ENCODE measurements around the gene MT1F. TPM values are rescaled to one million over a fixed set of nuclear protein-coding genes. Genes with fewer than 3 reads are reported as not detected.
"Not testable (repeated sequence)": the region's sequence is repeated elsewhere in the genome, so short reads cannot be mapped to it uniquely, and the experiment has no call there.

Gene MT1F
- total and polyA plus RNA-seq, 5 donors from 2014 or later, result 6.8 to 88.5 (median 34.4) TPM

DNA sequence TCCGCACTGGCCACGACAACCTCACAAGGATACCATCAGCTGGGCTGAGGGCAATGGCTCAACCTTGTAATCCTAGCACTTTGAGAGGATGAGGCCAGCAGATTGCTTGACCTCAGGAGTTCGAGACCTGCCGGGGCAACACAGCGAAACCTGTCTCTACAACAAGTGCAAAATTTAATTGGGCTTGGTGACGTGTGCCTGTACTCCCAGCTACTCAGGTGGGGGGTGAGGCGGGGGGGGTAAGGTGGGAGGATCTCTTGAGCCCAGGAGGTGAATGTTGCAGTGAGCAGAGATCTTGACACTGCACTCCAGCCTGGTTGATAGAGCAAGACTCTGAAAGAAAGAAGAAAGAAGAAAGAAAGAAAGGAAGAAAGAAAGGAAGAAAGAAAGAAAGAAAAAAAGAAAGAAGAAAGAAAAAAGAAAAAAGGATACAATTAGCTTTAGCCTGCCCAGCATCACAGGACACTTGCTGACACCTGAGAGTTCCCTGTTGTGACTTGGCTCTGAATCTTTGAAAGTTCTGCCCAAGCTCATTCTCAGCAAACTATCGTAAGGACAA is 37.3 kb upstream of the MT1F start:
- H3K4me3 Mint-ChIP-seq, result peak overlapping the region in 1 of 4 donors; percentile 51
- H3K9me3 Mint-ChIP-seq, result peaks cover 0 to 2% (median 0%) of the 10 kb centered on the region in 7 donors
- Histone ChIP-seq H3K27ac (ENCODE audit: insufficient read depth, low read length, poor library complexity, severe bottlenecking) (no peak overlapping the region), H3K4me1 (ENCODE audit: control insufficient read depth, insufficient read depth, low read length, poor library complexity, severe bottlenecking) (peaks cover 21% of the 10 kb centered on the region), H3K4me3 (ENCODE audit: low read depth, low read length) (no peak overlapping the region), H3K9me3 (ENCODE audit: control insufficient read depth in 2 of 2, low read length in 2 of 2) (no peaks in the 10 kb centered on the region), H3K27me3 (ENCODE audit: control insufficient read depth, insufficient read depth, low read length) (peaks cover 4% of the 10 kb centered on the region), H3K36me3 (ENCODE audit: control insufficient read depth, insufficient read depth, low read length) (no peaks in the 10 kb centered on the region)
- ATAC-seq (ENCODE audit: low read depth in 2 of 2) (no peak), DNase-seq (no peak)
- H3K27me3 Mint-ChIP-seq, result peaks cover 11% of the 10 kb centered on the region
- H3K27ac Mint-ChIP-seq, result no peak overlapping the region
- no peaks in the 10 kb centered on the region for H3K36me3 Mint-ChIP-seq
- H3K4me1 Mint-ChIP-seq, result peaks cover 2 to 22% (median 13%) of the 10 kb centered on the region in 4 donors

DNA sequence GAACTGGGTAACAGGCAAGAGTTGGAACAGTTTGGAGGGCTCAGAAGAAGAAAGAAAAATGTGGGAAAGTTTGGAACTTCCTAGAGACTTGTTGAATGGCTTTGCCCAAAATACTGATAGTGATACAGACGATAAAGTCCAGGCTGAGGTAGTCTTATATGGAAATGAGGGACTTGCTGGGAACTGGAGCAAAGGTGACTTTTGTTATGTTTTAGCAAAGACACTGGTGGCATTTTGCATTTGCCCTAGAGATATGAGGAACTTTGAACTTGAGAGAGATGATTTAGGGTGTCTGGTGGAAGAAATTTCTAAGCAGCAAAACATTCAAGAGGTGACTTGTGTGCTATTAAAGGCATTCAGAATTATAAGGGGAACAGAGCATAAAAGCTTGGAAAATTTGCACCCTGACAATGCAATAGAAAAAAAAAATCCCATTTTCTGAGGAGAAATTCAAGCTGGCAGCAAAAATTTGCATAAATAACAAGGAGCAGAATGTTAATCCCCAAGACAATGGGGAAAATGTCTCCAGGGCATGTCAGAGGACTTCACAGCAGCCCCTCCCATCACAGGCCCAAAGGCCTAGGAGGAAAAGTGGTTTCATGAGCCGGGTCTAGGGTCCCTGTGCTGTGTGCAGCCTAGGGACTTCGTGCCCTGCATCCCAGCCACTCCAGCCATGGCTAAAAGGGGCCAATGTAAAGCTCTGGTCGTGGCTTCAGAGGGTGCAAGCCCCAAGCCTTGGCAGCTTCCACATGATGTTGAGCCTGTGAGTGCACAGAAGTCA is 35.9 kb upstream of the MT1F start:
- not testable (repeated sequence) for H3K27me3 Mint-ChIP-seq; H3K36me3 Mint-ChIP-seq; H3K36me3 ChIP-seq (ENCODE audit: control insufficient read depth, insufficient read depth, low read length); DNase-seq; H3K27ac ChIP-seq (ENCODE audit: insufficient read depth, low read length, poor library complexity, severe bottlenecking); H3K4me3 ChIP-seq (ENCODE audit: low read depth, low read length); H3K27ac Mint-ChIP-seq; ATAC-seq (ENCODE audit: low read depth in 2 of 2); H3K4me3 Mint-ChIP-seq; H3K27me3 ChIP-seq (ENCODE audit: control insufficient read depth, insufficient read depth, low read length); H3K9me3 ChIP-seq (ENCODE audit: control insufficient read depth in 2 of 2, low read length in 2 of 2); H3K9me3 Mint-ChIP-seq
- H3K4me1 ChIP-seq (ENCODE audit: control insufficient read depth, insufficient read depth, low read length, poor library complexity, severe bottlenecking), result peaks cover 34% of the 10 kb centered on the region
- H3K4me1 Mint-ChIP-seq, result peaks cover 4 to 27% (median 15%) of the 10 kb centered on the region in 4 donors

DNA sequence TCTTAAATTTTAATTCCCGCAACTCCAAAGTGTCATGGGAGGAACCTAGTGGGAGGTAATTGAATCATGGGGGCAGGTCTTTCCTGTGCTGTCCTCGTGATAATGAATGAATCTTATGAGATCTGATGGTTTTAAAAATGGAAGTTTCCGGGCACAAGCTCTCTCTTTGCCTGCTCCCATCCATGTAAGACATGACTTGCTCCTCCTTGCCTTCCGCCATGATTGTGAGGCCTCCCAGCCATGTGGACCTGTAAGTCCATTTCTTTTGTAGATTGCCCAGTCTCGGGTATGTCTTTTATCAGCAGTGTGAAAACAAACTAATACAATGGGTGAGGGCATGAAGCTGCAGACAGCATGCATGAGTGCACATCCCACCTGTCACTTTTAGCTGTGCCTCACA is 34.6 kb upstream of the MT1F start:
- H3K36me3 ChIP-seq (ENCODE audit: control insufficient read depth, insufficient read depth, low read length); ATAC-seq (ENCODE audit: low read depth in 2 of 2); H3K27me3 Mint-ChIP-seq; H3K36me3 Mint-ChIP-seq; H3K9me3 Mint-ChIP-seq; H3K4me3 ChIP-seq (ENCODE audit: low read depth, low read length); H3K9me3 ChIP-seq (ENCODE audit: control insufficient read depth in 2 of 2, low read length in 2 of 2); DNase-seq; H3K27me3 ChIP-seq (ENCODE audit: control insufficient read depth, insufficient read depth, low read length); H3K27ac ChIP-seq (ENCODE audit: insufficient read depth, low read length, poor library complexity, severe bottlenecking); H3K27ac Mint-ChIP-seq: not testable (repeated sequence)
- Mint-ChIP-seq H3K4me1 (peaks cover 4 to 19% (median 11%) of the 10 kb centered on the region in 4 donors), H3K4me3 (peak overlapping the region in 1 of 4 donors; percentile 49)
- peaks cover 22% of the 10 kb centered on the region for H3K4me1 ChIP-seq (ENCODE audit: control insufficient read depth, insufficient read depth, low read length, poor library complexity, severe bottlenecking)

DNA sequence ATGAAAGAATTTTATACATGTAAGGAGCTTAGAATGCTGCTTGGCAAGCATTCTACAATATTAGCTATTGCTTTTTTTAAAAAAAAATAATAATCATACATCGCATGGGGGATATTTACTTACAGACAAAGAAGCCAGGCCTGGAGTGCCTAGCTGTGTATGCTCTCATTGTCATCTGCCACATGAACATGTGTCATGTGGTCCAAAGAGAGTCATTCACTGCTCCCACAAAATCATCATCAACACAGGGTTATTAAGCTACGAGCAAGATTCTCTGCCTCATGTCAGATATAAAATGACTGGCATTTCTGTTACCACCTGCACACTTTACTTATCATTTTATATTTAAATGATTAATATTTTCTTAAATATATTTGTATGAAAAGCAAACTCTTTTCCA is 34.1 kb upstream of the MT1F start:
- no peak for ATAC-seq (ENCODE audit: low read depth in 2 of 2)

DNA sequence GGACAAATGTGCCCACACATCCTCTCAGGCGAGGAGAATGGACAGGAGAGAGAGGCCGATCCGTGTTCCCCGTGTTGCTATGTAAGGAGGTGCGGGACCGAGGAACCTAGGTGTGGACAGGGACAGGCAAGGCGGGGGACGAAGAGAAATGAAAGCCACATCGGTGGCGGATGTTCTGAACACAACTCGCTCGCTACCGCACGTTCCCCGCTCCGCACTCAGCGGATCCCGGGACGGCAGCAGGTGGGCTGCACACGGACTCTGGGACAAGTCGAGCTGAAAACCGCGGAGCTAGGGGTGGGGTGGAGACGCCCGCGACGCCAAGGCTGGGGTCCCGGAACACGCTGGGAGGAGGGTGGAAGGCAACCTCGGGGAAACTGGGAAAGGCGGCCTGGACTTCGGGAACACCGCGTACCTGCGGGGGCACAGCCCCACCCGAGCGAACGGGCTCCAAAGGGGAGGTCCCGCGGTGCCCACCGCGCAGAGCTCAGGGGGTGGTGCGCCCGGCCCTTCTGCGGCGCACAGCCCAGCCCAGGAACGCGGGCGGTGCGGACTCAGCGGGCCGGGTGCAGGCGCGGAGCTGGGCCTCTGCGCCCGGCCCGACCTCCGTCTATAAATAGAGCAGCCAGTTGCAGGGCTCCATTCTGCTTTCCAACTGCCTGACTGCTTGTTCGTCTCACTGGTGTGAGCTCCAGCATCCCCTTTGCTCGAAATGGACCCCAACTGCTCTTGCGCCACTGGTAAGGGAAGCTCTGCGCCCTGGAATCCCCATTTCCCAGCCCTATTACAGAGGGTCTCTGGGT is 32.4 kb upstream of the MT1F start, which contains the start of gene MT1E:
Gene MT1E (plus strand): TSS at position 642 of the 803 bp plus-strand sequence. CDS start 71 bp downstream, at position 713.
- H3K4me1 ChIP-seq (ENCODE audit: control insufficient read depth, insufficient read depth, low read length, poor library complexity, severe bottlenecking), result peaks cover 22% of the 10 kb centered on the region
- H3K36me3 ChIP-seq (ENCODE audit: control insufficient read depth, insufficient read depth, low read length), result no peaks in the 10 kb centered on the region
- Mint-ChIP-seq H3K27ac (peak within 1 kb of the TSS; percentile 68 to 99 (median 93)), H3K4me3 (peak within 1 kb of the TSS; percentile 87 to 95 (median 94)), H3K36me3 (no peaks in the 10 kb centered on the region), H3K9me3 (no peaks in the 10 kb centered on the region), H3K4me1 (peaks cover 4 to 20% (median 14%) of the 10 kb centered on the region in 4 donors), H3K27me3 (peaks cover 11% of the 10 kb centered on the region)
- no peak within 1 kb of the TSS for H3K27ac ChIP-seq (ENCODE audit: insufficient read depth, low read length, poor library complexity, severe bottlenecking)
- H3K27me3 ChIP-seq (ENCODE audit: control insufficient read depth, insufficient read depth, low read length), result no peaks in the 10 kb centered on the region
- H3K4me3 ChIP-seq (ENCODE audit: low read depth, low read length), result peak within 1 kb of the TSS; percentile 70
- ATAC-seq (ENCODE audit: low read depth in 2 of 2), result peak; percentile 90 to 92
- peak in 2 of 3 donors; percentile 38 to 71 for DNase-seq
- H3K9me3 ChIP-seq (ENCODE audit: control insufficient read depth in 2 of 2, low read length in 2 of 2), result no peaks in the 10 kb centered on the region

More for the DNA sequence above, 34.1 kb upstream of the MT1F start:
- Histone ChIP-seq H3K27ac (ENCODE audit: insufficient read depth, low read length, poor library complexity, severe bottlenecking) (no peak overlapping the region), H3K36me3 (ENCODE audit: control insufficient read depth, insufficient read depth, low read length) (no peaks in the 10 kb centered on the region), H3K4me1 (ENCODE audit: control insufficient read depth, insufficient read depth, low read length, poor library complexity, severe bottlenecking) (peaks cover 22% of the 10 kb centered on the region), H3K4me3 (ENCODE audit: low read depth, low read length) (no peak overlapping the region), H3K9me3 (ENCODE audit: control insufficient read depth in 2 of 2, low read length in 2 of 2) (no peaks in the 10 kb centered on the region), H3K27me3 (ENCODE audit: control insufficient read depth, insufficient read depth, low read length) (no peaks in the 10 kb centered on the region)
- Mint-ChIP-seq H3K4me3 (peak overlapping the region in 1 of 4 donors; percentile 40), H3K4me1 (peaks cover 4 to 19% (median 11%) of the 10 kb centered on the region in 4 donors), H3K36me3 (no peaks in the 10 kb centered on the region), H3K9me3 (no peaks in the 10 kb centered on the region), H3K27me3 (peaks cover 5% of the 10 kb centered on the region), H3K27ac (no peak overlapping the region)
- no peak for DNase-seq

DNA sequence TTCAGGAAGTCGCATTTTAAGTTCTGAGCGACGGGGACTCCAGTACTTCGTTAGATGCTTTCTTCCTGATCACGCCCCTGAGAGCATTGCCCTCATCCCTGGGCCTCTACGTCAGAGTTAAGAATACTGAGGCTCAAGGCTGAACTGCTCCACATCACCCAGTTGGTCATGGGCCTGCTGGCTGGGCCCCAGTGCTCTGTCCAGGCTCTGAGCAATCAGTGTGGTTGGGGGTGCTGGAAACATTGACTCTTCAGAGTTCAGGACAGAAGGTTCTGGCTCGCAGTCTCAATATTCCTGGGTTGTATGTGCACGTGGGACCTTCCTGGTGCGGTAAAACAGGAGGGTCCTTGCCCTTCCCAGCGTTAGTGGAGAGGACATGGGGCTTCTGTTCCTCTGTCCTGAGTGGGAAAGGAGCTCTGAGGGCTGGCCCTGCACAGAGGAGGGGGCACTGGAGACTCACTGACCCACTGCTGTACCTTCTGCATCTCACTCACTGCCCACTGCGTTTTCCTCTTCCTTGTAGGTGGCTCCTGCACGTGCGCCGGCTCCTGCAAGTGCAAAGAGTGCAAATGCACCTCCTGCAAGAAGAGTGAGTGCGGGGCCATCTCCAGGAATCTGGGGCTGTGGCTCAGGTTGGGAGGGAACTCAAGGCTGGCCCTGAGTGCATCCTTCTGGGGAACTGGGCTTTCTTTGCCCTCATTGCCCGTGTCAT is 31.7 kb upstream of the MT1F start:
- no peaks in the 10 kb centered on the region for H3K36me3 Mint-ChIP-seq
- peak overlapping the region; percentile 70 for H3K4me3 ChIP-seq (ENCODE audit: low read depth, low read length)
- DNase-seq (no peak), ATAC-seq (ENCODE audit: low read depth in 2 of 2) (peak in 1 of 2 donors; percentile 2)
- no peaks in the 10 kb centered on the region for H3K9me3 Mint-ChIP-seq
- peaks cover 2% of the 10 kb centered on the region for H3K27me3 ChIP-seq (ENCODE audit: control insufficient read depth, insufficient read depth, low read length)
- peak overlapping the region; percentile 87 to 95 (median 94) for H3K4me3 Mint-ChIP-seq
- H3K4me1 ChIP-seq (ENCODE audit: control insufficient read depth, insufficient read depth, low read length, poor library complexity, severe bottlenecking), result peaks cover 22% of the 10 kb centered on the region
- H3K27ac Mint-ChIP-seq, result peak overlapping the region in 2 of 3 donors; percentile 83 to 89
- peaks cover 19% of the 10 kb centered on the region for H3K27me3 Mint-ChIP-seq
- no peak overlapping the region for H3K27ac ChIP-seq (ENCODE audit: insufficient read depth, low read length, poor library complexity, severe bottlenecking)
- no peaks in the 10 kb centered on the region for H3K36me3 ChIP-seq (ENCODE audit: control insufficient read depth, insufficient read depth, low read length)
- H3K9me3 ChIP-seq (ENCODE audit: control insufficient read depth in 2 of 2, low read length in 2 of 2), result no peaks in the 10 kb centered on the region
- peaks cover 4 to 20% (median 14%) of the 10 kb centered on the region in 4 donors for H3K4me1 Mint-ChIP-seq

DNA sequence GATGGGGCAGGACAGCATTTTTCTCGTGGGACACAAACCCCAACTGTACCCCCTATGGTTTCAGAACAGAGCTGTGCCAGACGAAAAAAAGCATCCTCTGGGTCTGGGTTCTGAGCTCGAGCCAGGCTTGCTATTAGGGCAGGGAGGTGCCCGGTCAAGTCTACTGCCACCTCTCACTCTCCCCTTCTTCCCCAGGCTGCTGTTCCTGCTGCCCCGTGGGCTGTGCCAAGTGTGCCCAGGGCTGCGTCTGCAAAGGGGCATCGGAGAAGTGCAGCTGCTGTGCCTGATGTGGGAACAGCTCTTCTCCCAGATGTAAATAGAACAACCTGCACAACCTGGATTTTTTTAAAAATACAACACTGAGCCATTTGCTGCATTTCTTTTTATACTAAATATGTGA is 31.1 kb upstream of the MT1F start:
- peaks cover 4 to 22% (median 13%) of the 10 kb centered on the region in 4 donors for H3K4me1 Mint-ChIP-seq
- Histone ChIP-seq H3K27ac (ENCODE audit: insufficient read depth, low read length, poor library complexity, severe bottlenecking) (no peak overlapping the region), H3K4me1 (ENCODE audit: control insufficient read depth, insufficient read depth, low read length, poor library complexity, severe bottlenecking) (peaks cover 22% of the 10 kb centered on the region), H3K36me3 (ENCODE audit: control insufficient read depth, insufficient read depth, low read length) (no peaks in the 10 kb centered on the region), H3K27me3 (ENCODE audit: control insufficient read depth, insufficient read depth, low read length) (peaks cover 6% of the 10 kb centered on the region), H3K4me3 (ENCODE audit: low read depth, low read length) (no peak overlapping the region), H3K9me3 (ENCODE audit: control insufficient read depth in 2 of 2, low read length in 2 of 2) (no peaks in the 10 kb centered on the region)
- peak overlapping the region in 3 of 4 donors; percentile 92 to 95 (median 95) for H3K4me3 Mint-ChIP-seq
- H3K27ac Mint-ChIP-seq, result no peak overlapping the region
- ATAC-seq (ENCODE audit: low read depth in 2 of 2) (no peak), DNase-seq (no peak)
- H3K27me3 Mint-ChIP-seq, result peaks cover 25% of the 10 kb centered on the region
- H3K36me3 Mint-ChIP-seq, result no peaks in the 10 kb centered on the region
- H3K9me3 Mint-ChIP-seq, result no peaks in the 10 kb centered on the region
